CD4-positive, alpha-beta T cell (primary cell): ENCODE measurements around the gene MYRIP. TPM values are rescaled to one million over a fixed set of nuclear protein-coding genes. Genes with fewer than 3 reads are reported as not detected.

Source experiments
- ATAC-seq: fragments of 200-7000 bp; cut with Tn5 transposase; one replicate; pipeline ENCODE4 v1.10.0; 2022; ENCODE audit warnings: mild to moderate bottlenecking; ENCODE audit not compliant: poor library complexity
- CTCF ChIA-PET: fragments of 350-600 bp; sonication (Branson Sonifier 250); formaldehyde crosslinking; loops from one replicate; lab custom pipeline; 2021; ENCODE audit warnings: antibody characterized with exemption, inconsistent platforms; lab: Charles Lee
- POLR2A ChIA-PET: fragments of 350-600 bp; sonication (Branson Sonifier 250); formaldehyde crosslinking; loops from one replicate; lab custom pipeline; 2021; ENCODE audit warnings: antibody characterized with exemption, inconsistent platforms; lab: Charles Lee
- DNase-seq, 14 experiments: peaks; one replicate each; pipeline ENCODE4 v3.0.0-alpha.2; 2013 to 2020; ENCODE audit warnings: mixed read lengths in 2 of 14
- H3K27ac ChIP-seq, 2 donors: one replicate each; pipeline versions ENCODE4 v1.5.1 to v1.7.0; 2013; ENCODE audit warnings: low read length in 2 of 2, low read depth in 1 of 2, mild to moderate bottlenecking in 1 of 2
- H3K27me3 ChIP-seq, 2 experiments: 1 replicate in 1 of 2; 2 replicates in 1 of 2; pipeline versions ENCODE4 v1.6.1 to v1.7.0; 2013; ENCODE audit warnings: low read length in 2 of 2, control low read depth in 1 of 2, mild to moderate bottlenecking in 1 of 2, moderate library complexity in 1 of 2; ENCODE audit not compliant: insufficient read depth in 2 of 2, control insufficient read depth in 1 of 2
- H3K36me3 ChIP-seq: one replicate; pipeline ENCODE4 v1.6.1; 2013; ENCODE audit warnings: low read length, control low read depth; ENCODE audit not compliant: insufficient read depth
- H3K4me1 ChIP-seq: one replicate; pipeline ENCODE4 v1.6.1; 2013; ENCODE audit warnings: low read length, control low read depth; ENCODE audit not compliant: insufficient read depth
- H3K4me3 ChIP-seq: one replicate; pipeline ENCODE4 v1.5.1; 2013; ENCODE audit warnings: mild to moderate bottlenecking, low read length, moderate library complexity
- H3K9me3 ChIP-seq, 2 experiments: 1 replicate in 1 of 2; 2 replicates in 1 of 2; pipeline versions ENCODE4 v1.6.1 to v1.7.0; 2013; ENCODE audit warnings: low read length in 2 of 2, mild to moderate bottlenecking in 2 of 2, control low read depth in 1 of 2, moderate library complexity in 1 of 2; ENCODE audit not compliant: control insufficient read depth in 1 of 2, insufficient read depth in 1 of 2
- H3K27ac Mint-ChIP-seq: one replicate; pipeline ENCODE4 v1.8.0; 2020; ENCODE audit warnings: mixed read lengths
- H3K27me3 Mint-ChIP-seq: one replicate; pipeline ENCODE4 v1.8.0; 2021; ENCODE audit warnings: mixed read lengths
- H3K36me3 Mint-ChIP-seq: one replicate; pipeline ENCODE4 v1.8.0; 2021; ENCODE audit warnings: low read depth, mixed read lengths
- H3K4me1 Mint-ChIP-seq: one replicate; pipeline ENCODE4 v1.8.0; 2021; ENCODE audit warnings: low read depth, mixed read lengths
- H3K4me3 Mint-ChIP-seq: one replicate; pipeline ENCODE4 v1.8.0; 2020; ENCODE audit warnings: mild to moderate bottlenecking, mixed read lengths
- H3K9me3 Mint-ChIP-seq: one replicate; pipeline ENCODE4 v1.8.0; 2020; ENCODE audit warnings: mixed read lengths
- intact Hi-C, 2 experiments: fragments of 100-400 bp; cut with DNase I in 1 of 2; cut with micrococcal nuclease in 1 of 2; formaldehyde crosslinking; loops; one replicate each; pipeline versions ENCODE4 v1.15.1 to v1.9.0; 2023 to 2025; cut with DNase I, micrococcal nuclease
- total RNA-seq, 174 experiments: library from RNA in 2 of 174; stranded (reverse) in 2 of 174; gene quantifications; one replicate each; pipeline ENCODE4 v1.2.3 and lab custom pipeline; 2021 to 2026
- TF ChIP-seq, protein P1 (sequence below): fragments of 200-600 bp; IDR thresholded peaks from one replicate; pipeline ENCODE4 v1.8.0; 2022; ENCODE audit warnings: antibody characterized with exemption, mild to moderate bottlenecking

The MYRIP gene
- total RNA-seq, 2 experiments from 2014 or later: not detected

DNA sequence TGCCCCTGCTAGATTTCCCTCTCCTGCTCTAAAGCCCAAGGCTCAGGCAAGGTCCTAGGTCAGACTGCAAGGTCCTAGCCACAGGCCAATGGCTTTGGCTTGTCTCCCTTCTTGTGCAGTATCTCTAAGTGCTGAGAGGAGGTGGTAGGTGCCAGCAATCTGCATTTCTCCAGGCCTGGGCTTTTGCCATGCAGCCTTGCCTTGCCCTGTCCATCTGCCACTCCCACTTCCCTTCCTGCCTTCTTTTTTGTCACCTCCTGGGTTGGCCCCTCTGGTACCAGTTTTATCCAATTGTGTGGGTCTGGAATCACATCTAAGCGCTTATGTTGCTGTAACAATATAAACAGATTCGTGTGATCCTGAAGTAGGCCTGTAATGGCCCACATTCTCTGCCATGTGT, 109.9 kb downstream of the MYRIP start:
- no peak overlapping the region for H3K27ac ChIP-seq
- H3K36me3 ChIP-seq: no peaks in the 10 kb centered on the region
- H3K4me1 ChIP-seq: no peaks in the 10 kb centered on the region
- intact Hi-C loops: no loop called here
- TF ChIP-seq, protein P1, sequence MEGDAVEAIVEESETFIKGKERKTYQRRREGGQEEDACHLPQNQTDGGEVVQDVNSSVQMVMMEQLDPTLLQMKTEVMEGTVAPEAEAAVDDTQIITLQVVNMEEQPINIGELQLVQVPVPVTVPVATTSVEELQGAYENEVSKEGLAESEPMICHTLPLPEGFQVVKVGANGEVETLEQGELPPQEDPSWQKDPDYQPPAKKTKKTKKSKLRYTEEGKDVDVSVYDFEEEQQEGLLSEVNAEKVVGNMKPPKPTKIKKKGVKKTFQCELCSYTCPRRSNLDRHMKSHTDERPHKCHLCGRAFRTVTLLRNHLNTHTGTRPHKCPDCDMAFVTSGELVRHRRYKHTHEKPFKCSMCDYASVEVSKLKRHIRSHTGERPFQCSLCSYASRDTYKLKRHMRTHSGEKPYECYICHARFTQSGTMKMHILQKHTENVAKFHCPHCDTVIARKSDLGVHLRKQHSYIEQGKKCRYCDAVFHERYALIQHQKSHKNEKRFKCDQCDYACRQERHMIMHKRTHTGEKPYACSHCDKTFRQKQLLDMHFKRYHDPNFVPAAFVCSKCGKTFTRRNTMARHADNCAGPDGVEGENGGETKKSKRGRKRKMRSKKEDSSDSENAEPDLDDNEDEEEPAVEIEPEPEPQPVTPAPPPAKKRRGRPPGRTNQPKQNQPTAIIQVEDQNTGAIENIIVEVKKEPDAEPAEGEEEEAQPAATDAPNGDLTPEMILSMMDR: no peak
- Mint-ChIP-seq H3K27ac (no peak overlapping the region), H3K36me3 (no peaks in the 10 kb centered on the region), H3K27me3 (no peaks in the 10 kb centered on the region), H3K9me3 (peaks cover under 1% of the 10 kb centered on the region), H3K4me1 (no peaks in the 10 kb centered on the region), H3K4me3 (no peak overlapping the region)
- no peak for ATAC-seq
- H3K27me3 ChIP-seq: no peaks in the 10 kb centered on the region
- H3K4me3 ChIP-seq: no peak overlapping the region
- POLR2A ChIA-PET: no interaction called here
- DNase-seq: no peak
- CTCF ChIA-PET: no interaction called here
- H3K9me3 ChIP-seq: peaks cover 0 to 3% of the 10 kb centered on the region in 2 experiments

DNA sequence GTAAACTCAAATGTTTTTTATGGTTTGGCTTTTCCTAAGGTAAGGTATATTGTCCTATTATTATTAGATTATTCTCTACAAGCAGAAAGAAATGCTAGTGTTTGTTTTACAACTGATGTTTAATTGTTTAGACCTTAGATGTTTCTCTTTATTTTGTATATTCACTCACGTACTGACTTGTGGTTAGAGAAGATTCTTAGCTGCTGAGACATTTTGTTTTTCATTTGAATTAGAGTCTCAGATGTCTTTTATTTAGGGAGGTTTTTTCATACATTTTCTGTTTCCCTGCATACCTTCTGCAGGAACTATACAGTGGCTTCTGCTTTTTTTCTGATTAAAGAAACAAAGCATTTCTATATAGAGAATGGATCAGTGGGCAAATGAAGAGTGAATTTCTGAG, 110.9 kb downstream of the MYRIP start:
- Histone ChIP-seq H3K27ac (no peak overlapping the region), H3K9me3 (peaks cover 0 to 3% of the 10 kb centered on the region in 2 experiments), H3K4me1 (no peaks in the 10 kb centered on the region), H3K36me3 (no peaks in the 10 kb centered on the region), H3K4me3 (no peak overlapping the region), H3K27me3 (no peaks in the 10 kb centered on the region)
- CTCF ChIA-PET: no interaction called here
- no peaks in the 10 kb centered on the region for H3K36me3 Mint-ChIP-seq
- DNase-seq (no peak), ATAC-seq (no peak)
- TF ChIP-seq, protein P1: no peak
- H3K27me3 Mint-ChIP-seq: no peaks in the 10 kb centered on the region
- no peak overlapping the region for H3K4me3 Mint-ChIP-seq
- no peak overlapping the region for H3K27ac Mint-ChIP-seq
- intact Hi-C loops: no loop called here
- H3K9me3 Mint-ChIP-seq: peaks cover 4% of the 10 kb centered on the region
- POLR2A ChIA-PET: no interaction called here
- no peaks in the 10 kb centered on the region for H3K4me1 Mint-ChIP-seq

DNA sequence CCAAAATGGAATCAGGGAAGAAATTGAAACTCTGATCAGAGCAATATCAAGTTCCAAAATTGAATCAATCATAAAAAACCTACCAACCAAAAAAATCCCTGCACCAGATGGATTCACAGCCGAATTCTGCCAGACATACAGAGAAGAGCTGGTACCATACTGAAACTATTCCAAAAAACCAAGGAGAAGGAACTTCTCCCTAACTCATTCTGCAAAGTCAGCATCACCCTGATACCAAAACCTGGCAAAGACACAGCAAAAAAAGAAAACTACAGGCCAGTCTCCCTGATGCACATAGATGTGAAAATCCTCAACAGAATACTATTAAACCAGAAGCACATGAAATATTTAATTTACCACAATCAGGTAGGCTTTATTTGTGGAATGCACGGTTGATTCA, 118.1 kb downstream of the MYRIP start:
- Mint-ChIP-seq H3K4me1 (no peaks in the 10 kb centered on the region), H3K36me3 (no peaks in the 10 kb centered on the region), H3K27me3 (peaks cover 4% of the 10 kb centered on the region), H3K27ac (no peak overlapping the region), H3K4me3 (no peak overlapping the region), H3K9me3 (peaks cover 6% of the 10 kb centered on the region)
- POLR2A ChIA-PET: no interaction called here
- no peaks in the 10 kb centered on the region for H3K36me3 ChIP-seq
- intact Hi-C loops: no loop called here
- no peak for DNase-seq
- H3K9me3 ChIP-seq: no peaks in the 10 kb centered on the region
- H3K27ac ChIP-seq: no peak overlapping the region
- ATAC-seq: no peak
- TF ChIP-seq, protein P1: no peak
- H3K4me3 ChIP-seq: no peak overlapping the region
- CTCF ChIA-PET: no interaction called here
- H3K4me1 ChIP-seq: no peaks in the 10 kb centered on the region
- no peaks in the 10 kb centered on the region for H3K27me3 ChIP-seq
